ENCODE data around the gene PDHA1. TPM values are rescaled to one million over a fixed set of nuclear protein-coding genes. Genes with fewer than 3 reads are reported as not detected.
A peak's percentile ranks its signal among the peaks of the same experiment; 100 is the strongest.

Gene PDHA1
- total and polyA plus RNA-seq, 4 donors = 93.7 to 125 (median 108) TPM

GRCh38 chrX:19388064-19388679, 44.4 kb downstream of the PDHA1 start:
- no peak for TF ChIP-seq CTCF (IDR thresholded peaks at IDR 0.05; ENCODE audit: control extremely low read depth, extremely low read depth)
- WGBS, 2 donors = 63 to 85% methylated on average over 13 of the region's 13 CpGs

GRCh38 chrX:19388741-19389140, 45.0 kb downstream of the PDHA1 start:
- WGBS, 2 donors = 67 to 76% methylated on average over 8 of the region's 8 CpGs
- Histone ChIP-seq H3K9ac (ENCODE audit: insufficient read depth in 1 of 2, low read length in 2 of 2) (no peak overlapping the region), H3K4me3 (no peak overlapping the region), H3K27me3 (ENCODE audit: control insufficient read depth in 3 of 3, insufficient read depth in 3 of 3, low read length in 2 of 3) (no peaks in the 10 kb centered on the region), H3K36me3 (ENCODE audit: control insufficient read depth in 4 of 4, insufficient read depth in 4 of 4, low read length in 4 of 4) (no peaks in the 10 kb centered on the region), H3K9me3 (ENCODE audit: control insufficient read depth in 4 of 4, insufficient read depth in 3 of 4, low read length in 3 of 4) (no peaks in the 10 kb centered on the region), H3K27ac (ENCODE audit: low read depth in 1 of 2, low read length in 1 of 2) (no peak overlapping the region), H3K4me1 (ENCODE audit: control insufficient read depth in 5 of 5, insufficient read depth in 5 of 5, low read length in 5 of 5) (no peaks in the 10 kb centered on the region)
- TF ChIP-seq CTCF (IDR thresholded peaks at IDR 0.05; ENCODE audit: control extremely low read depth, extremely low read depth) = no peak
- DNase-seq = no peak
- no peak for ATAC-seq (ENCODE audit: insufficient read depth, low FRiP score)

More at GRCh38 chrX:19388064-19388679, 44.4 kb downstream of the PDHA1 start:
- no peaks in the 10 kb centered on the region for H3K36me3 ChIP-seq (ENCODE audit: control insufficient read depth in 4 of 4, insufficient read depth in 4 of 4, low read length in 4 of 4)
- H3K4me3 ChIP-seq = no peak overlapping the region
- H3K4me1 ChIP-seq (ENCODE audit: control insufficient read depth in 5 of 5, insufficient read depth in 5 of 5, low read length in 5 of 5) = no peaks in the 10 kb centered on the region
- ATAC-seq (ENCODE audit: insufficient read depth, low FRiP score) = no peak
- peaks cover 0 to under 1% (median 0%) of the 10 kb centered on the region in 3 donors for H3K27me3 ChIP-seq (ENCODE audit: control insufficient read depth in 3 of 3, insufficient read depth in 3 of 3, low read length in 2 of 3)
- no peak overlapping the region for H3K27ac ChIP-seq (ENCODE audit: low read depth in 1 of 2, low read length in 1 of 2)
- H3K9me3 ChIP-seq (ENCODE audit: control insufficient read depth in 4 of 4, insufficient read depth in 3 of 4, low read length in 3 of 4) = no peaks in the 10 kb centered on the region
- peak in 2 of 3 donors; percentile 17 to 44 for DNase-seq
- H3K9ac ChIP-seq (ENCODE audit: insufficient read depth in 1 of 2, low read length in 2 of 2) = no peak overlapping the region

- no peaks in the 10 kb centered on the region for H3K9me3 ChIP-seq (ENCODE audit: control insufficient read depth in 4 of 4, insufficient read depth in 3 of 4, low read length in 3 of 4)
- H3K36me3 ChIP-seq (ENCODE audit: control insufficient read depth in 4 of 4, insufficient read depth in 4 of 4, low read length in 4 of 4) = no peaks in the 10 kb centered on the region
- no peak overlapping the region for H3K4me3 ChIP-seq
- WGBS, 2 donors = 18 to 32% methylated on average over 4 of the region's 4 CpGs
- DNase-seq = peak in 1 of 3 donors; percentile 19
- H3K27me3 ChIP-seq (ENCODE audit: control insufficient read depth in 3 of 3, insufficient read depth in 3 of 3, low read length in 2 of 3) = no peaks in the 10 kb centered on the region
- H3K27ac ChIP-seq (ENCODE audit: low read depth in 1 of 2, low read length in 1 of 2) = no peak overlapping the region
- no peak for ATAC-seq (ENCODE audit: insufficient read depth, low FRiP score)
- no peaks in the 10 kb centered on the region for H3K4me1 ChIP-seq (ENCODE audit: control insufficient read depth in 5 of 5, insufficient read depth in 5 of 5, low read length in 5 of 5)
- H3K9ac ChIP-seq (ENCODE audit: insufficient read depth in 1 of 2, low read length in 2 of 2) = no peak overlapping the region
- TF ChIP-seq CTCF (IDR thresholded peaks at IDR 0.05; ENCODE audit: control extremely low read depth, extremely low read depth) = no peak
These were observed 45.6 kb downstream of the PDHA1 start for GRCh38 chrX:19389227-19389845.
